HepG2 (cell line): ENCODE measurements around the gene ESRRG.

ENCODE experiments used
- ARNTL ChIP-seq: sonication (generic); formaldehyde crosslinking; IDR thresholded peaks from 2 replicates; pipeline ENCODE4 v1.4.0; 2020; ENCODE audit warnings: mild to moderate bottlenecking, missing genetic modification reagents
- ASH2L ChIP-seq: fragments of 300-600, 200-600 bp; sonication (generic); IDR thresholded peaks from 2 replicates; pipeline ENCODE4 v1.7.0; 2017; ENCODE audit warnings: low read depth, mild to moderate bottlenecking, moderate library complexity, mixed read lengths, low read length; ENCODE audit not compliant: insufficient read length
- CBFB ChIP-seq: sonication (generic); formaldehyde crosslinking; IDR thresholded peaks from 2 replicates; pipeline ENCODE4 v1.4.0; 2020; ENCODE audit warnings: missing genetic modification reagents
- GABPB1 ChIP-seq: IDR thresholded peaks from 2 replicates; pipeline ENCODE4 v1.6.1; 2016; ENCODE audit warnings: mild to moderate bottlenecking, missing genetic modification reagents, moderate library complexity, missing compliant biosample characterization
- POLR2A ChIP-seq, 2 experiments: IDR thresholded peaks; 2 replicates each; pipeline ENCODE4 v1.6.1; 2011; ENCODE audit warnings: low read depth in 2 of 2, low read length in 2 of 2, mild to moderate bottlenecking in 1 of 2, moderate library complexity in 1 of 2; ENCODE audit not compliant: insufficient read depth in 1 of 2
- POLR2AphosphoS5 ChIP-seq: IDR thresholded peaks from 2 replicates; pipeline ENCODE4 v1.6.1; 2012; ENCODE audit warnings: low read depth, low read length
- SETDB1 ChIP-seq: sonication (generic); formaldehyde crosslinking; IDR thresholded peaks from 2 replicates; pipeline ENCODE4 v1.5.1; 2020; ENCODE audit warnings: missing genetic modification reagents, mild to moderate bottlenecking, borderline replicate concordance
- SP2 ChIP-seq: sonication (generic); formaldehyde crosslinking; IDR thresholded peaks from 2 replicates; pipeline ENCODE4 v1.5.1; 2020; ENCODE audit warnings: mild to moderate bottlenecking, missing genetic modification reagents
- TBP ChIP-seq: sonication (generic); formaldehyde crosslinking; IDR thresholded peaks from 2 replicates; pipeline ENCODE4 v1.5.0; 2020; ENCODE audit warnings: missing genetic modification reagents
- ZFX ChIP-seq: sonication (generic); formaldehyde crosslinking; IDR thresholded peaks from 2 replicates; pipeline ENCODE4 v1.4.0; 2020; ENCODE audit warnings: mild to moderate bottlenecking, low read depth, missing genetic modification reagents, moderate library complexity
- ZKSCAN1 ChIP-seq: fragments of 150-350 bp; IDR thresholded peaks from 2 replicates; pipeline ENCODE4 v1.6.1; 2014; ENCODE audit warnings: low read length
- TF ChIP-seq, protein P1 (sequence below): sonication (generic); formaldehyde crosslinking; IDR thresholded peaks from 2 replicates; pipeline ENCODE4 v1.9.0; 2021; ENCODE audit warnings: missing genetic modification reagents, mild to moderate bottlenecking, borderline replicate concordance
- TF ChIP-seq, protein P2 (sequence below): sonication (generic); formaldehyde crosslinking; IDR thresholded peaks from 2 replicates; pipeline ENCODE4 v1.4.0; 2020; ENCODE audit warnings: missing genetic modification reagents

DNA sequence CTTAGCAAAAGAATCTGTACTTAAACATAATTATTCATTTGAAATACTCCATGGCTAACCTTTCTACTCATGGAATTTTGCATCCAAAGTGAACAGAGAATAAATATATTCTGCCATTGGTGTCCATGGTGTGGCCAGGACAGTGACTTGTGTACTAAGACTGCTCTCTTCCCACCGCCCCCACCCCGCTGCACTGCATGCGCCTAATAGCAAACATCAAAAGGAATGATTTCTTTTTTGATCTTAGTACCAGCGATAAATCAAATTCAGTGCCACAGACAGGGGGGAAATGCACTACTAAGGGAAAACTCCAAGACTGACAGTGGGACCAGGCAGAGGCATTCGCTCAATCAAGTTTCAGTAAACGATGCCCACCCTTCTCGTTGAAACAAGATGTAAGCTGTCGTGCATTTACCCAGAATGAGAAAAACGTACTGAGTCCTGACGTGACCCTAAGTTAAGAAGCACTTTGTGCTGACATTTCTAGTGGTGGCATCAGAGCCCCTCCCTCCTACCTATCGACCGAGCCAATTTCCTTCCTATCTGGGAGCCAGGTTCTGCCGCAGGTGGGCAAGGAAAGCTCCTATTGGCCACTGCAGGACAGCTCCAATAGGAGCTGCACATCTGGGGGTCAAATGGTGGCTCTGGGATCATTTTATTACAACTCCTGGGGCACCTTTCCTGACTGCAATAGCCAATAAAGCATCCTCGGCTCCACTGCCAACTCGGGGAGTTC is 12.5 kb downstream of the ESRRG start:
- TF ChIP-seq POLR2A (IDR thresholded peaks at IDR 0.05; ENCODE audit: insufficient read depth in 1 of 2, low read depth in 2 of 2, low read length in 2 of 2): no peak
- TF ChIP-seq POLR2AphosphoS5: no peak
- no peak for TF ChIP-seq SP2 (CRISPR knock-in tag)
- TF ChIP-seq, protein P1, sequence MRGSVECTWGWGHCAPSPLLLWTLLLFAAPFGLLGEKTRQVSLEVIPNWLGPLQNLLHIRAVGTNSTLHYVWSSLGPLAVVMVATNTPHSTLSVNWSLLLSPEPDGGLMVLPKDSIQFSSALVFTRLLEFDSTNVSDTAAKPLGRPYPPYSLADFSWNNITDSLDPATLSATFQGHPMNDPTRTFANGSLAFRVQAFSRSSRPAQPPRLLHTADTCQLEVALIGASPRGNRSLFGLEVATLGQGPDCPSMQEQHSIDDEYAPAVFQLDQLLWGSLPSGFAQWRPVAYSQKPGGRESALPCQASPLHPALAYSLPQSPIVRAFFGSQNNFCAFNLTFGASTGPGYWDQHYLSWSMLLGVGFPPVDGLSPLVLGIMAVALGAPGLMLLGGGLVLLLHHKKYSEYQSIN (CRISPR knock-in tag): no peak
- no peak for TF ChIP-seq ZKSCAN1
- no peak for TF ChIP-seq TBP (CRISPR knock-in tag)
- no peak for TF ChIP-seq ASH2L
- TF ChIP-seq SETDB1: no peak
- TF ChIP-seq, protein P2, sequence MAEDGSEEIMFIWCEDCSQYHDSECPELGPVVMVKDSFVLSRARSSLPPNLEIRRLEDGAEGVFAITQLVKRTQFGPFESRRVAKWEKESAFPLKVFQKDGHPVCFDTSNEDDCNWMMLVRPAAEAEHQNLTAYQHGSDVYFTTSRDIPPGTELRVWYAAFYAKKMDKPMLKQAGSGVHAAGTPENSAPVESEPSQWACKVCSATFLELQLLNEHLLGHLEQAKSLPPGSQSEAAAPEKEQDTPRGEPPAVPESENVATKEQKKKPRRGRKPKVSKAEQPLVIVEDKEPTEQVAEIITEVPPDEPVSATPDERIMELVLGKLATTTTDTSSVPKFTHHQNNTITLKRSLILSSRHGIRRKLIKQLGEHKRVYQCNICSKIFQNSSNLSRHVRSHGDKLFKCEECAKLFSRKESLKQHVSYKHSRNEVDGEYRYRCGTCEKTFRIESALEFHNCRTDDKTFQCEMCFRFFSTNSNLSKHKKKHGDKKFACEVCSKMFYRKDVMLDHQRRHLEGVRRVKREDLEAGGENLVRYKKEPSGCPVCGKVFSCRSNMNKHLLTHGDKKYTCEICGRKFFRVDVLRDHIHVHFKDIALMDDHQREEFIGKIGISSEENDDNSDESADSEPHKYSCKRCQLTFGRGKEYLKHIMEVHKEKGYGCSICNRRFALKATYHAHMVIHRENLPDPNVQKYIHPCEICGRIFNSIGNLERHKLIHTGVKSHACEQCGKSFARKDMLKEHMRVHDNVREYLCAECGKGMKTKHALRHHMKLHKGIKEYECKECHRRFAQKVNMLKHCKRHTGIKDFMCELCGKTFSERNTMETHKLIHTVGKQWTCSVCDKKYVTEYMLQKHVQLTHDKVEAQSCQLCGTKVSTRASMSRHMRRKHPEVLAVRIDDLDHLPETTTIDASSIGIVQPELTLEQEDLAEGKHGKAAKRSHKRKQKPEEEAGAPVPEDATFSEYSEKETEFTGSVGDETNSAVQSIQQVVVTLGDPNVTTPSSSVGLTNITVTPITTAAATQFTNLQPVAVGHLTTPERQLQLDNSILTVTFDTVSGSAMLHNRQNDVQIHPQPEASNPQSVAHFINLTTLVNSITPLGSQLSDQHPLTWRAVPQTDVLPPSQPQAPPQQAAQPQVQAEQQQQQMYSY (CRISPR knock-in tag): no peak
- TF ChIP-seq ARNTL (CRISPR knock-in tag): no peak
- no peak for TF ChIP-seq ZFX (CRISPR knock-in tag)
- no peak for TF ChIP-seq CBFB
- no peak for TF ChIP-seq GABPB1 (CRISPR knock-in tag)
